Mucosa of stomach (tissue), 1 donor: ENCODE results near the gene SKIC3.

Experiments
- H3K27me3 ChIP-seq: one replicate; pipeline ENCODE4 v1.7.0; 2013; ENCODE audit warnings: mild to moderate bottlenecking, low read length; ENCODE audit not compliant: control insufficient read depth, insufficient read depth
- H3K36me3 ChIP-seq: one replicate; pipeline ENCODE4 v1.7.0; 2013; ENCODE audit warnings: low read length; ENCODE audit not compliant: control insufficient read depth, insufficient read depth
- H3K4me1 ChIP-seq: one replicate; pipeline ENCODE4 v1.7.0; 2013; ENCODE audit warnings: mild to moderate bottlenecking, low read length; ENCODE audit not compliant: control insufficient read depth, insufficient read depth
- H3K4me3 ChIP-seq: one replicate; pipeline ENCODE4 v1.7.0; 2013; ENCODE audit warnings: low read length
- H3K9ac ChIP-seq: one replicate; pipeline ENCODE4 v1.7.0; 2013; ENCODE audit warnings: mild to moderate bottlenecking, low read length, moderate library complexity
- H3K9me3 ChIP-seq: one replicate; pipeline ENCODE4 v1.7.0; 2013; ENCODE audit warnings: mild to moderate bottlenecking, low read length, moderate library complexity; ENCODE audit not compliant: control insufficient read depth
- donor health status: Pancreatic carcinoma.

The SKIC3 gene

DNA sequence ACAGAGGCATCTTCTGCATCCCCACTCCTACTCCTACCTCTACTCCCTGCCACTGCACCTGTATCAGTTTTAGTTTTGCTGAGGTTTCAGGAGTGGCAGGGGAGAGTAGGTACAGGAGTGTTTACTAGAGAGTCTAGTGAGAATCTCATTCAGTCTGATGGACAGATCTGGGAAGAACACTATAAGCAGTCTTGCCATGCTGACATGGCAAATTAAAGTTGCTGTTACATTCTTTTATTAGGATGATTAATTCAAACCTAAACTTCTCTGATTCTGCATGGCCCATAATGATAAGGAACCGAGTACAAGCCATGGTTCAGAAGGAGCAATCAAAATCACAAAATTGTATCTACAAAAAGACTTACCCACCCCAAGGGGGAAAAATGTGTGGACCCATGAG is 7.5 kb upstream of the SKIC3 start:
- no peak overlapping the region for H3K4me3 ChIP-seq
- no peak overlapping the region for H3K9ac ChIP-seq
- H3K9me3 ChIP-seq, result no peaks in the 10 kb centered on the region
- no peaks in the 10 kb centered on the region for H3K4me1 ChIP-seq
- H3K36me3 ChIP-seq, result no peaks in the 10 kb centered on the region
- no peaks in the 10 kb centered on the region for H3K27me3 ChIP-seq

DNA sequence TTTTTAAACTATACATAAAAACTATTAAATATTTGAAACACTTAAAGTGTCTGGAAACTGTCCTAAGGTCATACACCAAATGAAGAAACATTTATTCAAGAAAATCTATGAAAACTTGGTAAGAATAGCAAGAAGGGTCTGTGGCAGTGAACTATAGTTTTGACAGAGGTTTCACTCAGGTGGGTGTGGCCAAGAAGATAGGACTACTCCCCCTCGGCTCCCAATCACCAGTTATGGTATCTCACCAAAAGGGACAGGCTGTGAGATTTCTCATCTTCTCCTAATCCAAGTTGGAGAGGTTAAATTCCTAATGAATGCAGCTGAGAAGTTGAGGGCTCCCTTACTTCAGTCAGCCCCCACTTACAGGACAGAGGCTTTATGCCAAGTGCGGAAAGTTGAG is 3.1 kb upstream of the SKIC3 start:
- Histone ChIP-seq H3K27me3 (no peaks in the 10 kb centered on the region), H3K4me1 (no peaks in the 10 kb centered on the region), H3K4me3 (no peak overlapping the region), H3K9ac (no peak overlapping the region), H3K9me3 (no peaks in the 10 kb centered on the region), H3K36me3 (no peaks in the 10 kb centered on the region)

DNA sequence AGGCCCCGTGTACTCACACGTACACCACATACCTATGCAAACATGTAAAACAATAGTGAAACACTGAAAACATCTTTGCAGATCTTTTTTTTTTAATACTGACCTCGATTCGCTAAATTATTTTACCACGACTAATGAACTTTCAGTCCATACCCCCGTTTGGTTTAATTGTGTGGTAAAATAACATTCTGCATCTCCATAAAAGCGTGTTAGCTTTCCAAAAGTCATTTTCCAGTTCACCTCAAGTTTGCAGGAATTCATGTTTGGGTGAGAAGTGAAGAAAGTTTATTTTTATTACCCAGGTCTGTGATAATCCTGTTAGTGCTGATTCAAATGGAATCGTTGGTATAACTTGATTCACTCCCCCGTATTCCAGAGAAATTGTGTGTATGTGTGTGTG is 776 bp upstream of the SKIC3 start:
- Histone ChIP-seq H3K27me3 (no peaks in the 10 kb centered on the region), H3K4me3 (peak overlapping the region; percentile 24), H3K36me3 (no peaks in the 10 kb centered on the region), H3K9ac (peak overlapping the region; percentile 71), H3K9me3 (no peaks in the 10 kb centered on the region), H3K4me1 (no peaks in the 10 kb centered on the region)

DNA sequence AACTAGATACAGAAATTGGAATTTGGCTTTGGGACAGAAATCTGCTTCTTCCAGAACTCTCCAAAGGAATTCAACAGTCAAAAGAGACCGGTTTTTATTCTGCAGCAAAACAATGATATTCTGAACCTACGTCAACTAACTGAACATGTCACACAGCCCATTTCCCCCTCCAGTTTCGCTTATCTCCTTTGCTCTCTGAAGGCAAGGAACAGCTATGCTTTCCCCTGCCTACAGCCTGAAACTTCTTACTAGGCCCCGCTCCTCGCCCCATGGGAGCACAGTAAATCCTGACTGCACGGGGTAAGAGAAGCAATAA is 488 bp downstream of the SKIC3 start:
- no peaks in the 10 kb centered on the region for H3K4me1 ChIP-seq
- H3K4me3 ChIP-seq, result peak overlapping the region; percentile 24
- H3K36me3 ChIP-seq, result no peaks in the 10 kb centered on the region
- no peaks in the 10 kb centered on the region for H3K27me3 ChIP-seq
- H3K9me3 ChIP-seq, result no peaks in the 10 kb centered on the region
- peak overlapping the region; percentile 71 for H3K9ac ChIP-seq

DNA sequence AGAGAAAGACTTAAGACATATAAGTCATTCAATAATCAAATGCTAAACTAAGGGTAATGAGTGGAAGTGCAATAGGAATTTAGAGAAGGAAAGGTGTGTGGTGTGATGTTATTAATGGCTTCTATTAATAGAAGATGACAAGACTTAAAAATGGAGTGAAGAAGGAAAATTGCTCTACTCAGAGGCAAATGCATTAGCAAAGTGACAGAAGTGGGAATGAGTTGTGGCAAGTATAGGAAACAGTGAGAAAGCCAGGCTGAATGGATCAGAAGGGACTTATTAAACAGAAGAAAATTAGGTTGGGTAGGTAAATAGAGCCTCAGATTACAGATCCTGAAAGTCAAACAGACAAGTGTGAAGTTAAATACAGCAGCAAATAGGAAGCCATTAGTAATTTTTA is 5.7 kb downstream of the SKIC3 start:
- H3K9me3 ChIP-seq, result no peaks in the 10 kb centered on the region
- no peak overlapping the region for H3K9ac ChIP-seq
- H3K36me3 ChIP-seq, result no peaks in the 10 kb centered on the region
- H3K4me1 ChIP-seq, result no peaks in the 10 kb centered on the region
- no peak overlapping the region for H3K4me3 ChIP-seq
- H3K27me3 ChIP-seq, result no peaks in the 10 kb centered on the region

DNA sequence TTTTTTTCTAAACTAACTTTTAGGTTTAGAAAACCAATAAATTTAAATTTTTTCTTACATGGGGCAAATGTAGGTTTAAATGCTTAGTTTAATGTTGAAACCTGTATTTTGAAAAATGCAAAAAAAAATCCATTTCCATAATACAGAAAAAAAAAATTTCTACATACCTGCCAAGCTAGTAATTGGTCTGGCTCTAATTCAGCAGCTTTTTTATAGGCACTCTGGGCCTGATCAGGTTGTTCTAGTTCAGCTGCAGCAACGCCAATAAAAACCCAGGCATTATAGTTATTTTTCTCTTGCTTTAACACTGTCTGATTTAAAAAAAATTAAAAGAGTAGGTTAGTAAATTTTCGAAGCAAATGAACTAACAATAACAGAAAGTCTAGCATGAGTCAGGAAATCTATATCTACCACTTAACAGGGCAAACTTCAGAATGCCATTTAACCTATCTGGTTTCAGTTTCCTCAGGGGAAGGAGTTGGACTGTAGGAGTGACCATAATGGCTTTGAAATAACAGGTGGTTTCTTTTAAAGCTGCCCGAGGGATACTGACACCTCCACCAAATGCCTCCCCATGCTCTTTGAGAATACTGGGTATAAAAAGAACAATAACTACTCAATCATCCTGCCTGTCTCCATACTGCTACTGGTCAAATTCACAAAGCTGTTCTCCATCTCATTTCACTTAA is 11.6 kb downstream of the SKIC3 start:
- H3K36me3 ChIP-seq, result no peaks in the 10 kb centered on the region
- H3K9ac ChIP-seq, result no peak overlapping the region
- H3K4me1 ChIP-seq, result no peaks in the 10 kb centered on the region
- no peaks in the 10 kb centered on the region for H3K27me3 ChIP-seq
- H3K9me3 ChIP-seq, result no peaks in the 10 kb centered on the region
- H3K4me3 ChIP-seq, result no peak overlapping the region

DNA sequence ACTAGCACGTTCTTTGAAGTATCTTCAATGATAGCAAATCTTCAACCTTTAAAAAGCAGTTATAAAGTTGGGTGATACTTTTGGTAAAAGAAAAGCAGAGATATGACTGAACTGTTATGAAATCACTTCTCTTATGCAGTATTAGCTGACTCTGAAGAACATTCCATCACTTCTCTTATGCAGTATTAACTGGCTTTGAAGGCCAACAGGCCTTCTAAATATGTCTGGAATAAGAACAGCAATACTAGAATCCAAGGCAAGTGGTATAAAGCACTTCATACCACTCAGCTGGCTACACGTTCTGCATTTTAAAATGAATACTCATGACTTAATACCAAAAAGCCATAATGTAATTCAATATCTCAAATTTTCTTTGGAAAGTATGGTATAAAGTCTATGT is 17.3 kb downstream of the SKIC3 start:
- no peaks in the 10 kb centered on the region for H3K9me3 ChIP-seq
- no peaks in the 10 kb centered on the region for H3K27me3 ChIP-seq
- no peaks in the 10 kb centered on the region for H3K36me3 ChIP-seq
- H3K9ac ChIP-seq, result no peak overlapping the region
- H3K4me1 ChIP-seq, result no peaks in the 10 kb centered on the region
- no peak overlapping the region for H3K4me3 ChIP-seq

DNA sequence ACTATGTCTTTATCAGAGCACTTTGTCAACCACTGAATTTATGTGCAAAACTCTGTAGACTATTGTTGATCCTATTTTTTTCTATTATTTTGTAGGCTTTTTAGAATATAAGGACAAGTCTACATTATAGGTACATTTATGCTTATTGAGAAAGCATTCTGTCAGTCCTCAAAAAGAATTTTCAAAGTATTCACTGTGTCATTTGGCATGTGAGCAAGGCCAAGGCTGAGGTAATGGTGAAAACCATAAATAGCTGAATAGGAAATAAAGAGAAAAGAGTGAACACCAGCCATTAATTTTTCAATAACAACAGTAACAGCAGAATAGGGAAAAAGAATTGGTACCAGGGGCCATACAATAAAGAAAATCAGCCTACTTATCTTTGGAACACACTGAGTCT is 21.0 kb downstream of the SKIC3 start:
- Histone ChIP-seq H3K4me3 (no peak overlapping the region), H3K9me3 (no peaks in the 10 kb centered on the region), H3K4me1 (no peaks in the 10 kb centered on the region), H3K36me3 (no peaks in the 10 kb centered on the region), H3K9ac (no peak overlapping the region), H3K27me3 (no peaks in the 10 kb centered on the region)

DNA sequence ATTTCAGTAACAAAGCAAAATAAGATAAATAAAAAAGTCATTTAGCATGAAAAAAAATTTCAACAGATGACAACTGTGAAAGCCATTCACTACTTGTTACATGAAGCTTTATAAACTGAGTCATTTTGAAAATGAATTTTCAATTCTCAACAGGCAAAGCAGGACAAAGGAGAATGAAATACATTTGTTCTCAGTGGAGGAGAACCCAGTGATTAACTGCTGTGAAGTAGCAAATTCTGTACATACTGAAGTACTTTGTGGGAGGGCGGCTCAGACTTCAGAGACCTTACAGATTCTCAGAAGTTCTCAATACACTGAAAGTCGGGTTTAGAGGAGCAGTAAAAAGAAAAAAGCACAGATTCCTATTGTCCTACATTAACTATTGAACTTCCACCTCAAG is 21.7 kb downstream of the SKIC3 start:
- no peak overlapping the region for H3K9ac ChIP-seq
- no peaks in the 10 kb centered on the region for H3K4me1 ChIP-seq
- H3K36me3 ChIP-seq, result no peaks in the 10 kb centered on the region
- H3K9me3 ChIP-seq, result no peaks in the 10 kb centered on the region
- H3K27me3 ChIP-seq, result no peaks in the 10 kb centered on the region
- no peak overlapping the region for H3K4me3 ChIP-seq

DNA sequence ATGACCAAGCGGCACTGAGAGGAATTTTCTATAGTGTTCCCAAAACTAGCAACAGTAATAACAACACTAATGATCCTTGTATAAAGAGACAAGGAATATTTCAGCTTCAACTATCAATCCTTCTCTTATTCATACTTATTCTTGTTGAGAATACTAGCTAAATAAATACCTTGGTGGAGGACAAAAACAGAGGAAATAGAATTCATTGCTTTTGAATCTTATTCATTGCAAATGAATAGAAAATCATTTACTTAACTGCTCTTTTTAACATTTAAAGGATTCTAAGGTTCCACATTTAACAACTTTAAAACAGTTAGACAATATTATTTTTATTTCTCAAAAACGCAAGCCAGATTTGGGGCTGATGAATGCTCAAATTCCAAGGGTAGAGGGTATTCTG is 22.4 kb downstream of the SKIC3 start:
- Histone ChIP-seq H3K36me3 (no peaks in the 10 kb centered on the region), H3K4me3 (no peak overlapping the region), H3K9ac (no peak overlapping the region), H3K4me1 (no peaks in the 10 kb centered on the region), H3K9me3 (no peaks in the 10 kb centered on the region), H3K27me3 (no peaks in the 10 kb centered on the region)

DNA sequence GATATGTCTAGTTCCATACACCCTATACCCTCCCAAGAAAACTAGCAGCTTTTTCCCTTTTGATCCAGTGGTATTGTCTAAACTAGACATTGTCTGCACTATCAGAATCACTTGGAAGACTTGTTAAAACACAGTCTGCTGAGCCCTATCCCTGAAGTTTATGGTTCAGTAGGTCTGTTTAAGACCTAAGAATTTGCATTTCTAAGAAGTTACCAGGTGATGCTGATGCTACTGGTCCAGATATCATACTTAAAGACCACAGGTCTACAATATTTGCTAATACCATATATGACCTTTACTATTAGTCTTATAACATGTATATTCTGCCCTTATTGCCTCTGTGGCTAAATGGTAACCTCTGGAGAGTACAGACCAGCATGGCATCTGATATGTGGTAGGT is 23.3 kb downstream of the SKIC3 start:
- Histone ChIP-seq H3K27me3 (no peaks in the 10 kb centered on the region), H3K4me1 (no peaks in the 10 kb centered on the region), H3K9me3 (no peaks in the 10 kb centered on the region), H3K36me3 (no peaks in the 10 kb centered on the region), H3K9ac (no peak overlapping the region), H3K4me3 (no peak overlapping the region)

DNA sequence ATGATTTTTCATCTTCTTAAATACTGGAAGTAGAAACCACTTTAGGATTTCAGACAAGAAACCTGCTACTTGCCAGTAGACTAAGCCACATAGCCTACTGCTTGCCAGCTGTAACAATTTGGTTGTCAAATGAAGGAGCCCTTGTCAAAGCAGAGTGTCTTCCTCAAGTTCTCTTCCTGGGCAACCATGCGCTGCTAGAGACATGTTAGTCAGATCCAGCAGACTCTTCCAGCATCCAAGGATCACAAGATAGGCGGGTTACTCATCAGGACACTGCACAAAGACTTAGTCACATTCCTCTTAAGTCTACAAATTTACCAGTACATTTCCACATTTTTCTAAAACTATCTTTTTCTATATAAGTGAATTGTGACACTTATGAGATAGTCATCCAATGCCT is 24.4 kb downstream of the SKIC3 start:
- no peaks in the 10 kb centered on the region for H3K27me3 ChIP-seq
- H3K9me3 ChIP-seq, result no peaks in the 10 kb centered on the region
- H3K4me3 ChIP-seq, result no peak overlapping the region
- H3K4me1 ChIP-seq, result no peaks in the 10 kb centered on the region
- no peak overlapping the region for H3K9ac ChIP-seq
- no peaks in the 10 kb centered on the region for H3K36me3 ChIP-seq

DNA sequence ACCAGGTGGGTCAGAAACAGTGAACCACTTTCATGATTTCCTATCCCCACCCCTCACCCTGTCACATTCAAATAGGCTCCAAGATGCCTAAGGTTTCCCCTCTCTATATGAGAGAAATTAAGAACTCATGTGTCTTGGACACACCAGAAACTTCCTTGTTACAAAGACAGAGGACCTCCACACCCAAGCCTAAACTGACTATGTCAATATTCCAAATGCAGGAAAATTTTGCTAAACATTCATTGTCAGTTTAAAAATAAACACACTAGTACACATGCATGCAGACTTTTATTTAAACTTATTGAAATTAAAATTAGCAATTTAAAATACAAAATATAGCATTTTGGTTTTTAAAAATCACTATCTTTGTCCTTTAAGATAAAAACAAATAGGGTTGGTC is 26.2 kb downstream of the SKIC3 start:
- H3K9me3 ChIP-seq, result no peaks in the 10 kb centered on the region
- no peaks in the 10 kb centered on the region for H3K27me3 ChIP-seq
- no peaks in the 10 kb centered on the region for H3K4me1 ChIP-seq
- H3K4me3 ChIP-seq, result no peak overlapping the region
- H3K9ac ChIP-seq, result no peak overlapping the region
- no peaks in the 10 kb centered on the region for H3K36me3 ChIP-seq
